Spleen (tissue), 7 donors: ENCODE data around the gene HIVEP1.

Source experiments
- CTCF ChIP-seq, 11 experiments: fragments of 200-600 bp in 7 of 11; fragments of 450-650 bp in 4 of 11; sonication (generic) in 4 of 11; IDR thresholded peaks in 8 of 11; conservative IDR thresholded peaks in 3 of 11; 1 replicate in 7 of 11; 2 replicates in 4 of 11; pipeline versions ENCODE4 v1.4.0 to v1.8.0; 2016 to 2021; ENCODE audit warnings: antibody characterized with exemption in 11 of 11, inconsistent platforms in 4 of 11, mild to moderate bottlenecking in 1 of 11
- POLR2A ChIP-seq, 3 donors: fragments of 450-650 bp; IDR thresholded peaks; one replicate each; pipeline ENCODE4 v1.5.1; 2017; ENCODE audit warnings: antibody characterized with exemption in 3 of 3, mild to moderate bottlenecking in 1 of 3
- POLR2AphosphoS5 ChIP-seq, 3 donors: sonication (generic); formaldehyde crosslinking; IDR thresholded peaks; one replicate each; pipeline ENCODE4 v1.5.1; 2017; ENCODE audit warnings: antibody characterized with exemption in 3 of 3
- donor health status: DM: no; HTN: no; CAD: no; lungs with moderate emphysema.
- donor health status: DM: no; HTN: no; CAD: no.
- donor health status: DM: no; HTN: no; CAD: no.

- TF ChIP-seq CTCF (IDR thresholded peaks at IDR 0.05 in 8 of 11, conservative IDR thresholded peaks at IDR 0.05 in 3 of 11) (no peak), POLR2AphosphoS5 (IDR thresholded peaks at IDR 0.05) (no peak), POLR2A (IDR thresholded peaks at IDR 0.05) (no peak)
These were observed 80.7 kb downstream of the HIVEP1 start for GRCh38 chr6:12092762-12093161.
